SU-DHL-6 (cell line): ENCODE data around the gene PPIP5K2.

Experiments used
- EZH2phosphoT487 ChIP-seq: fragments of 200-600 bp; sonication (generic), shearing (Covaris generic); conservative IDR thresholded peaks from 2 replicates; pipeline ENCODE4 v1.6.1; 2018; ENCODE audit warnings: mild to moderate bottlenecking, antibody characterized with exemption, low read length, moderate library complexity, mixed read lengths
- TF ChIP-seq, protein P1 (sequence below): fragments of 200-600 bp; sonication (generic); IDR thresholded peaks from one replicate; pipeline ENCODE4 v1.5.1; 2017; ENCODE audit warnings: antibody characterized with exemption, mild to moderate bottlenecking, low read length, moderate library complexity; ENCODE audit not compliant: insufficient read depth, poor library complexity, severe bottlenecking

DNA sequence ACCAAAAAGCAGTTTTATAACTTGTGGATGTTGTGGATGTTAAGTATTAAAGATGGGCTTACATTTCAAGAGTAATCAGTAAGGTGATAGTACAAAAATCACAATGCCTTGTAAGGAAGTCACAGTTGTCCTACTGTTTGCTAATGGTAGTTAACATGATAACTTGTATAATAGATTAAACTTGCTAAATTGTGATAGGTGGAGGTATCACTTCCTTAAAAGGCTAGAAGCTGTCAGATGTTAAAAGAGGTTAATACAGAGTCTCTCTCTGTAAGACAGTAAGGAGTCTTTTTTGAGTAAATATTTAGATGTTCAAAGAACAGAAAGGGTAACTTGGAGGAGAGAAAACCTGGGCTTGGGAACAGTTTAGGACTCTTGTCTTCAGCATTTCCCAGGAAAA, 124.3 kb downstream of the PPIP5K2 start:
- no peak for TF ChIP-seq EZH2phosphoT487
- TF ChIP-seq, protein P1, sequence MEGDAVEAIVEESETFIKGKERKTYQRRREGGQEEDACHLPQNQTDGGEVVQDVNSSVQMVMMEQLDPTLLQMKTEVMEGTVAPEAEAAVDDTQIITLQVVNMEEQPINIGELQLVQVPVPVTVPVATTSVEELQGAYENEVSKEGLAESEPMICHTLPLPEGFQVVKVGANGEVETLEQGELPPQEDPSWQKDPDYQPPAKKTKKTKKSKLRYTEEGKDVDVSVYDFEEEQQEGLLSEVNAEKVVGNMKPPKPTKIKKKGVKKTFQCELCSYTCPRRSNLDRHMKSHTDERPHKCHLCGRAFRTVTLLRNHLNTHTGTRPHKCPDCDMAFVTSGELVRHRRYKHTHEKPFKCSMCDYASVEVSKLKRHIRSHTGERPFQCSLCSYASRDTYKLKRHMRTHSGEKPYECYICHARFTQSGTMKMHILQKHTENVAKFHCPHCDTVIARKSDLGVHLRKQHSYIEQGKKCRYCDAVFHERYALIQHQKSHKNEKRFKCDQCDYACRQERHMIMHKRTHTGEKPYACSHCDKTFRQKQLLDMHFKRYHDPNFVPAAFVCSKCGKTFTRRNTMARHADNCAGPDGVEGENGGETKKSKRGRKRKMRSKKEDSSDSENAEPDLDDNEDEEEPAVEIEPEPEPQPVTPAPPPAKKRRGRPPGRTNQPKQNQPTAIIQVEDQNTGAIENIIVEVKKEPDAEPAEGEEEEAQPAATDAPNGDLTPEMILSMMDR: no peak
